Vagina (tissue), 2 donors: ENCODE measurements around the gene CCDC169. TPM values are rescaled to one million over a fixed set of nuclear protein-coding genes. Genes with fewer than 3 reads are reported as not detected.

Experiments used
- DNase-seq, 2 donors: peaks; one replicate each; pipeline ENCODE4 v3.0.0-alpha.2; 2017; ENCODE audit errors: extremely low spot score in 2 of 2
- H3K27ac ChIP-seq: fragments of 200-600 bp; sonication (generic); one replicate; pipeline ENCODE4 v1.5.1; 2019
- H3K27me3 ChIP-seq: fragments of 200-600 bp; sonication (generic); one replicate; pipeline ENCODE4 v1.5.1; 2019
- H3K36me3 ChIP-seq, 2 donors: fragments of 200-600 bp; sonication (generic); one replicate each; pipeline ENCODE4 v1.5.1; 2017 to 2019
- H3K4me1 ChIP-seq: fragments of 200-600 bp; sonication (generic); one replicate; pipeline ENCODE4 v1.5.1; 2019
- H3K4me3 ChIP-seq, 2 donors: fragments of 200-600 bp; sonication (generic); 1 replicate in 1 of 2; 2 replicates in 1 of 2; pipeline ENCODE4 v1.5.1; 2016 to 2019
- H3K9me3 ChIP-seq: fragments of 200-600 bp; sonication (generic); one replicate; pipeline ENCODE4 v1.5.1; 2019
- CTCF ChIP-seq, 3 experiments: fragments of 450-650 bp in 2 of 3; fragments of 200-600 bp in 1 of 3; sonication (generic) in 1 of 3; IDR thresholded peaks; one replicate each; pipeline ENCODE4 v1.5.1; 2017 to 2019; ENCODE audit warnings: antibody characterized with exemption in 3 of 3, mild to moderate bottlenecking in 2 of 3, moderate library complexity in 2 of 3
- POLR2A ChIP-seq, 2 donors: fragments of 450-650 bp; IDR thresholded peaks; one replicate each; pipeline ENCODE4 v1.6.1; 2017; ENCODE audit warnings: antibody characterized with exemption in 2 of 2, mild to moderate bottlenecking in 2 of 2, moderate library complexity in 2 of 2
- POLR2AphosphoS5 ChIP-seq, 2 donors: sonication (generic); formaldehyde crosslinking; IDR thresholded peaks; one replicate each; pipeline ENCODE4 v1.9.0; 2017; ENCODE audit warnings: antibody characterized with exemption in 2 of 2, mild to moderate bottlenecking in 2 of 2, low read depth in 1 of 2; ENCODE audit not compliant: insufficient read depth in 1 of 2
- intact Hi-C: fragments of 100-400 bp; cut with DNase I; formaldehyde crosslinking; loops from one replicate; pipeline ENCODE4 v1.15.1; 2023
- total RNA-seq: library from RNA; depleted of rRNA; stranded (reverse); fragments of >200 nt; gene quantifications from one replicate; pipeline ENCODE4 v1.2.3, GENCODE V29; 2016

The CCDC169 gene
- total RNA-seq, 1 donor from 2014 or later: not detected

- H3K4me3 ChIP-seq: no peak overlapping the region
- intact Hi-C loops: no loop called here
- H3K4me1 ChIP-seq: no peaks in the 10 kb centered on the region
- H3K9me3 ChIP-seq: no peaks in the 10 kb centered on the region
- no peak for TF ChIP-seq POLR2AphosphoS5 (IDR thresholded peaks at IDR 0.05; ENCODE audit: insufficient read depth in 1 of 2, low read depth in 1 of 2)
- TF ChIP-seq CTCF (IDR thresholded peaks at IDR 0.05): no peak
- TF ChIP-seq POLR2A (IDR thresholded peaks at IDR 0.05): no peak
- no peaks in the 10 kb centered on the region for H3K36me3 ChIP-seq
- H3K27me3 ChIP-seq: no peaks in the 10 kb centered on the region
- H3K27ac ChIP-seq: no peak overlapping the region
- no peak for DNase-seq
These were observed 80.2 kb downstream of the CCDC169 start for GRCh38 chr13:36217456-36217855.

GRCh38 chr13:36214163-36214921 is 83.3 kb downstream of the CCDC169 start, which contains the start of gene SOHLH2:
TSS of gene SOHLH2 (minus strand) at chr13:36214556. CDS start at chr13:36214526, 30 bp downstream.
- intact Hi-C loops: no loop called here
- TF ChIP-seq POLR2A (IDR thresholded peaks at IDR 0.05): no peak
- no peak for TF ChIP-seq CTCF (IDR thresholded peaks at IDR 0.05)
- TF ChIP-seq POLR2AphosphoS5 (IDR thresholded peaks at IDR 0.05; ENCODE audit: insufficient read depth in 1 of 2, low read depth in 1 of 2): no peak

GRCh38 chr13:36212789-36213188 is 84.8 kb downstream of the CCDC169 start:
- DNase-seq: no peak
- H3K27ac ChIP-seq: no peak overlapping the region
- H3K36me3 ChIP-seq: no peaks in the 10 kb centered on the region
- intact Hi-C loops: no loop called here
- H3K27me3 ChIP-seq: no peaks in the 10 kb centered on the region
- TF ChIP-seq POLR2AphosphoS5 (IDR thresholded peaks at IDR 0.05; ENCODE audit: insufficient read depth in 1 of 2, low read depth in 1 of 2) (no peak), POLR2A (IDR thresholded peaks at IDR 0.05) (no peak), CTCF (IDR thresholded peaks at IDR 0.05) (no peak)
- H3K4me3 ChIP-seq: no peak overlapping the region
- no peaks in the 10 kb centered on the region for H3K4me1 ChIP-seq
- no peaks in the 10 kb centered on the region for H3K9me3 ChIP-seq

More at GRCh38 chr13:36214163-36214921, 83.3 kb downstream of the CCDC169 start, which contains the start of gene SOHLH2:
- Histone ChIP-seq H3K4me1 (no peaks in the 10 kb centered on the region), H3K36me3 (no peaks in the 10 kb centered on the region), H3K27ac (no peak within 1 kb of the TSS), H3K27me3 (no peaks in the 10 kb centered on the region), H3K9me3 (no peaks in the 10 kb centered on the region), H3K4me3 (no peak within 1 kb of the TSS)
- no peak for DNase-seq

- DNase-seq: no peak
- Histone ChIP-seq H3K4me1 (no peaks in the 10 kb centered on the region), H3K4me3 (no peak overlapping the region), H3K27me3 (no peaks in the 10 kb centered on the region), H3K27ac (no peak overlapping the region), H3K36me3 (no peaks in the 10 kb centered on the region), H3K9me3 (no peaks in the 10 kb centered on the region)
- TF ChIP-seq CTCF (IDR thresholded peaks at IDR 0.05): no peak
- no peak for TF ChIP-seq POLR2A (IDR thresholded peaks at IDR 0.05)
- intact Hi-C loops: no loop called here
These were observed 86.0 kb downstream of the CCDC169 start for GRCh38 chr13:36211567-36211966.

GRCh38 chr13:36210738-36211137 is 86.9 kb downstream of the CCDC169 start:
- no peaks in the 10 kb centered on the region for H3K9me3 ChIP-seq
- H3K36me3 ChIP-seq: no peaks in the 10 kb centered on the region
- no peaks in the 10 kb centered on the region for H3K4me1 ChIP-seq
- no peaks in the 10 kb centered on the region for H3K27me3 ChIP-seq
- intact Hi-C loops: no loop called here
- no peak overlapping the region for H3K27ac ChIP-seq
- no peak for TF ChIP-seq POLR2A (IDR thresholded peaks at IDR 0.05)
- TF ChIP-seq CTCF (IDR thresholded peaks at IDR 0.05): no peak
- no peak for TF ChIP-seq POLR2AphosphoS5 (IDR thresholded peaks at IDR 0.05; ENCODE audit: insufficient read depth in 1 of 2, low read depth in 1 of 2)
- DNase-seq: no peak
- no peak overlapping the region for H3K4me3 ChIP-seq
